Liver (tissue), 9 donors: ENCODE measurements around the gene P2RY12. TPM values are rescaled to one million over a fixed set of nuclear protein-coding genes. Genes with fewer than 3 reads are reported as not detected.

Experiments
- DNase-seq: peaks from one replicate; pipeline ENCODE4 v3.0.0-alpha.2; 2017; ENCODE audit warnings: low spot score
- H3K27ac ChIP-seq, 2 donors: one replicate each; pipeline ENCODE4 v1.7.0; 2013; ENCODE audit warnings: inconsistent platforms in 2 of 2, low read length in 2 of 2, control low read depth in 1 of 2, low read depth in 1 of 2, mild to moderate bottlenecking in 1 of 2
- H3K27me3 ChIP-seq, 4 donors: one replicate each; pipeline versions ENCODE4 v1.6.1 to v1.7.0; 2013; ENCODE audit warnings: low read length in 3 of 4, inconsistent platforms in 1 of 4, mild to moderate bottlenecking in 1 of 4, moderate library complexity in 1 of 4; ENCODE audit not compliant: control insufficient read depth in 4 of 4, insufficient read depth in 4 of 4
- H3K36me3 ChIP-seq, 4 donors: one replicate each; pipeline versions ENCODE4 v1.6.1 to v1.7.0; 2013; ENCODE audit warnings: low read length in 3 of 4, mild to moderate bottlenecking in 3 of 4, low read depth in 1 of 4, moderate library complexity in 1 of 4; ENCODE audit not compliant: control insufficient read depth in 4 of 4, insufficient read depth in 3 of 4
- H3K4me1 ChIP-seq, 4 donors: one replicate each; pipeline versions ENCODE4 v1.6.1 to v1.7.0; 2013; ENCODE audit warnings: low read length in 3 of 4, mild to moderate bottlenecking in 3 of 4, moderate library complexity in 1 of 4; ENCODE audit not compliant: control insufficient read depth in 4 of 4, insufficient read depth in 4 of 4
- H3K4me3 ChIP-seq, 3 donors: one replicate each; pipeline versions ENCODE4 v1.6.1 to v1.7.0; 2013; ENCODE audit warnings: low read length in 3 of 3, control low read depth in 1 of 3, low read depth in 1 of 3, mild to moderate bottlenecking in 1 of 3
- H3K9ac ChIP-seq, 2 donors: one replicate each; pipeline ENCODE4 v1.7.0; 2013; ENCODE audit warnings: low read length in 2 of 2, mild to moderate bottlenecking in 2 of 2, moderate library complexity in 2 of 2, control low read depth in 1 of 2, low read depth in 1 of 2
- H3K9me3 ChIP-seq, 4 donors: one replicate each; pipeline versions ENCODE4 v1.6.1 to v1.7.0; 2013; ENCODE audit warnings: low read length in 3 of 4; ENCODE audit not compliant: control insufficient read depth in 4 of 4
- GABPA ChIP-seq, 2 donors: IDR thresholded peaks in 1 of 2; conservative IDR thresholded peaks in 1 of 2; 2 replicates each; pipeline ENCODE4 v1.6.1; 2016; ENCODE audit warnings: antibody characterized with exemption in 2 of 2, mild to moderate bottlenecking in 1 of 2, moderate library complexity in 1 of 2
- HNF4A ChIP-seq, 2 donors: conservative IDR thresholded peaks; 2 replicates each; pipeline ENCODE4 v1.6.1; 2016; ENCODE audit warnings: antibody characterized with exemption in 2 of 2, mild to moderate bottlenecking in 2 of 2
- HNF4G ChIP-seq: IDR thresholded peaks from 2 replicates; pipeline ENCODE4 v1.6.1; 2016; ENCODE audit warnings: antibody characterized with exemption
- JUND ChIP-seq, 2 donors: IDR thresholded peaks; 2 replicates each; pipeline ENCODE4 v1.6.1; 2016; ENCODE audit warnings: antibody characterized with exemption in 2 of 2
- NR2F2 ChIP-seq: IDR thresholded peaks from 2 replicates; pipeline ENCODE4 v1.6.1; 2016; ENCODE audit warnings: antibody characterized with exemption
- REST ChIP-seq: IDR thresholded peaks from 2 replicates; pipeline ENCODE4 v1.6.1; 2016; ENCODE audit warnings: antibody characterized with exemption, mild to moderate bottlenecking
- RXRA ChIP-seq, 2 donors: IDR thresholded peaks; 2 replicates each; pipeline ENCODE4 v1.6.1; 2017 to 2018; ENCODE audit warnings: antibody characterized with exemption in 2 of 2, mild to moderate bottlenecking in 1 of 2
- SP1 ChIP-seq: IDR thresholded peaks from 2 replicates; pipeline ENCODE4 v1.6.1; 2018; ENCODE audit warnings: antibody characterized with exemption, mild to moderate bottlenecking
- TAF1 ChIP-seq: conservative IDR thresholded peaks from 2 replicates; pipeline ENCODE4 v1.6.1; 2016; ENCODE audit warnings: antibody characterized with exemption, mild to moderate bottlenecking
- YY1 ChIP-seq: IDR thresholded peaks from 2 replicates; pipeline ENCODE4 v1.6.1; 2016; ENCODE audit warnings: antibody characterized with exemption, mild to moderate bottlenecking
- WGBS: extraction: QIAGEN DNeasy Blood & Tissue Kit; methylation state at CpG from one replicate; pipeline ENCODE4 v1.1.7; 2013; 5-methylcytosine and 5-hydroxymethylcytosine counted together
- polyA plus RNA-seq, 2 donors: library from polyadenylated mRNA; stranded (reverse) in 1 of 2; unstranded in 1 of 2; fragments of 200-250 nt in 1 of 2; fragments of >200 nt in 1 of 2; fragmentation: Nextera tagmentation in 1 of 2; extraction: Ambion mirVana in 1 of 2; gene quantifications; one replicate each; pipeline versions ENCODE4 v1.2.1 to v1.2.3, GENCODE V29; 2013 to 2015
- total RNA-seq, 2 donors: library from RNA; depleted of rRNA; stranded (reverse); fragments of >200 nt; gene quantifications; one replicate each; pipeline ENCODE4 v1.2.3, GENCODE V29; 2014
- TF ChIP-seq, protein P1 (sequence below): IDR thresholded peaks from 2 replicates; pipeline ENCODE4 v1.6.1; 2016; ENCODE audit warnings: antibody characterized with exemption
- TF ChIP-seq, protein P2 (sequence below): fragments of 150-350 bp; IDR thresholded peaks from 2 replicates; pipeline ENCODE4 v1.5.1; 2017; ENCODE audit warnings: improper control_type of control experiment, low read depth, low read length; ENCODE audit not compliant: missing input control
- TF ChIP-seq, protein P3 (sequence below): IDR thresholded peaks from 2 replicates; pipeline ENCODE4 v1.6.1; 2016; ENCODE audit warnings: antibody characterized with exemption
- donor health status: healthy.
- donor health status: healthy.
- donor health status: healthy.
- donor health status: healthy.
- donor health status: healthy.

P2RY12 gene
- total and polyA plus RNA-seq, 4 donors, result 0.43 to 2.8 (median 1.6) TPM

GRCh38 chr3:151428386-151428785, 43.8 kb upstream of the P2RY12 start:
- no peaks in the 10 kb centered on the region for H3K4me1 ChIP-seq
- H3K27ac ChIP-seq, result no peak overlapping the region
- no peak overlapping the region for H3K9ac ChIP-seq
- H3K9me3 ChIP-seq, result no peaks in the 10 kb centered on the region
- TF ChIP-seq GABPA (IDR thresholded peaks at IDR 0.05 in 1 of 2, conservative IDR thresholded peaks at IDR 0.05 in 1 of 2) (no peak), YY1 (no peak), SP1 (no peak), NR2F2 (no peak), HNF4A (conservative IDR thresholded peaks at IDR 0.05) (no peak)
- TF ChIP-seq, protein P1, sequence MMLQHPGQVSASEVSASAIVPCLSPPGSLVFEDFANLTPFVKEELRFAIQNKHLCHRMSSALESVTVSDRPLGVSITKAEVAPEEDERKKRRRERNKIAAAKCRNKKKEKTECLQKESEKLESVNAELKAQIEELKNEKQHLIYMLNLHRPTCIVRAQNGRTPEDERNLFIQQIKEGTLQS, result no peak
- WGBS, result 81% methylated on average over 2 of the region's 2 CpGs
- no peaks in the 10 kb centered on the region for H3K27me3 ChIP-seq
- H3K4me3 ChIP-seq, result no peak overlapping the region
- DNase-seq, result no peak
- H3K36me3 ChIP-seq, result no peaks in the 10 kb centered on the region

- Histone ChIP-seq H3K9me3 (no peaks in the 10 kb centered on the region), H3K36me3 (no peaks in the 10 kb centered on the region), H3K9ac (no peak overlapping the region), H3K4me3 (no peak overlapping the region), H3K27ac (no peak overlapping the region), H3K4me1 (no peaks in the 10 kb centered on the region), H3K27me3 (no peaks in the 10 kb centered on the region)
- TF ChIP-seq NR2F2 (no peak), TAF1 (no peak), JUND (IDR thresholded peaks at IDR 0.05) (no peak), REST (no peak), SP1 (no peak), HNF4G (no peak), RXRA (IDR thresholded peaks at IDR 0.05) (no peak)
- TF ChIP-seq, protein P2, sequence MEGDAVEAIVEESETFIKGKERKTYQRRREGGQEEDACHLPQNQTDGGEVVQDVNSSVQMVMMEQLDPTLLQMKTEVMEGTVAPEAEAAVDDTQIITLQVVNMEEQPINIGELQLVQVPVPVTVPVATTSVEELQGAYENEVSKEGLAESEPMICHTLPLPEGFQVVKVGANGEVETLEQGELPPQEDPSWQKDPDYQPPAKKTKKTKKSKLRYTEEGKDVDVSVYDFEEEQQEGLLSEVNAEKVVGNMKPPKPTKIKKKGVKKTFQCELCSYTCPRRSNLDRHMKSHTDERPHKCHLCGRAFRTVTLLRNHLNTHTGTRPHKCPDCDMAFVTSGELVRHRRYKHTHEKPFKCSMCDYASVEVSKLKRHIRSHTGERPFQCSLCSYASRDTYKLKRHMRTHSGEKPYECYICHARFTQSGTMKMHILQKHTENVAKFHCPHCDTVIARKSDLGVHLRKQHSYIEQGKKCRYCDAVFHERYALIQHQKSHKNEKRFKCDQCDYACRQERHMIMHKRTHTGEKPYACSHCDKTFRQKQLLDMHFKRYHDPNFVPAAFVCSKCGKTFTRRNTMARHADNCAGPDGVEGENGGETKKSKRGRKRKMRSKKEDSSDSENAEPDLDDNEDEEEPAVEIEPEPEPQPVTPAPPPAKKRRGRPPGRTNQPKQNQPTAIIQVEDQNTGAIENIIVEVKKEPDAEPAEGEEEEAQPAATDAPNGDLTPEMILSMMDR, result no peak
- TF ChIP-seq, protein P3, sequence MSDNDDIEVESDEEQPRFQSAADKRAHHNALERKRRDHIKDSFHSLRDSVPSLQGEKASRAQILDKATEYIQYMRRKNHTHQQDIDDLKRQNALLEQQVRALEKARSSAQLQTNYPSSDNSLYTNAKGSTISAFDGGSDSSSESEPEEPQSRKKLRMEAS, result no peak
- TF ChIP-seq, protein P1, result no peak
- no peak for DNase-seq
Observed at GRCh38 chr3:151426341-151426657, 41.7 kb upstream of the P2RY12 start.
